ENCODE data around the gene NDNF.

DNA sequence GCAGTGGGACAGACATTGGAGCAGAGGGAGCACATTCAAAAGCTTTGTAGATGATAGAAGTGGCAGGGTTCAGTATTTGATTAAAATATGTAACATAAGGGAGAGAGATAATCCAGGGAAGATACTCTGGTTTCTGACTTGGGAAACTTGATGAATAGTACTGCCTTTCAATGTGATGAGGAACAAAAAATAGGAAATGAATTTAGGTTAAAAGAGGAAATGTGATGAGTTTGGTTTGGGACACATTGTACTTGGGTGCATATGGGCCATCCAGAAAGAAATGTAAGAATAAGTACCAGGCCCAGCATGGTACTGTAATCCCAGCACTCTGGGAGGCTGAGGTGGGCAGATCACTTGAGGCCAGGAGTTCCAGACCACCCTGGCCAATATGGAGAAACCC, 20.9 kb upstream of the NDNF start:
- TF ChIP-seq ZBTB20 (tag by site-specific recombination; IDR thresholded peaks at IDR 0.05), result no peak
- TF ChIP-seq, protein P1, sequence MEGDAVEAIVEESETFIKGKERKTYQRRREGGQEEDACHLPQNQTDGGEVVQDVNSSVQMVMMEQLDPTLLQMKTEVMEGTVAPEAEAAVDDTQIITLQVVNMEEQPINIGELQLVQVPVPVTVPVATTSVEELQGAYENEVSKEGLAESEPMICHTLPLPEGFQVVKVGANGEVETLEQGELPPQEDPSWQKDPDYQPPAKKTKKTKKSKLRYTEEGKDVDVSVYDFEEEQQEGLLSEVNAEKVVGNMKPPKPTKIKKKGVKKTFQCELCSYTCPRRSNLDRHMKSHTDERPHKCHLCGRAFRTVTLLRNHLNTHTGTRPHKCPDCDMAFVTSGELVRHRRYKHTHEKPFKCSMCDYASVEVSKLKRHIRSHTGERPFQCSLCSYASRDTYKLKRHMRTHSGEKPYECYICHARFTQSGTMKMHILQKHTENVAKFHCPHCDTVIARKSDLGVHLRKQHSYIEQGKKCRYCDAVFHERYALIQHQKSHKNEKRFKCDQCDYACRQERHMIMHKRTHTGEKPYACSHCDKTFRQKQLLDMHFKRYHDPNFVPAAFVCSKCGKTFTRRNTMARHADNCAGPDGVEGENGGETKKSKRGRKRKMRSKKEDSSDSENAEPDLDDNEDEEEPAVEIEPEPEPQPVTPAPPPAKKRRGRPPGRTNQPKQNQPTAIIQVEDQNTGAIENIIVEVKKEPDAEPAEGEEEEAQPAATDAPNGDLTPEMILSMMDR (tag by site-specific recombination; IDR thresholded peaks at IDR 0.05), result no peak
- no peak for TF ChIP-seq ZNF37A (tag by site-specific recombination; IDR thresholded peaks at IDR 0.05)
- no peak for TF ChIP-seq ZFP37 (tag by site-specific recombination; IDR thresholded peaks at IDR 0.05)
- TF ChIP-seq ZBTB17 (tag by site-specific recombination; IDR thresholded peaks at IDR 0.05), result no peak
- TF ChIP-seq TCF7L2 (IDR thresholded peaks at IDR 0.05; ENCODE audit: borderline replicate concordance, low read depth, low read length), result no peak
- TF ChIP-seq ZNF830 (tag by site-specific recombination; IDR thresholded peaks at IDR 0.05; ENCODE audit: low read depth), result no peak
- TF ChIP-seq ZNF324 (tag by site-specific recombination; IDR thresholded peaks at IDR 0.05), result no peak

Data from HEK293 (cell line).